Measurements from ENCODE around the gene TRAF5.

The TRAF5 gene

DNA sequence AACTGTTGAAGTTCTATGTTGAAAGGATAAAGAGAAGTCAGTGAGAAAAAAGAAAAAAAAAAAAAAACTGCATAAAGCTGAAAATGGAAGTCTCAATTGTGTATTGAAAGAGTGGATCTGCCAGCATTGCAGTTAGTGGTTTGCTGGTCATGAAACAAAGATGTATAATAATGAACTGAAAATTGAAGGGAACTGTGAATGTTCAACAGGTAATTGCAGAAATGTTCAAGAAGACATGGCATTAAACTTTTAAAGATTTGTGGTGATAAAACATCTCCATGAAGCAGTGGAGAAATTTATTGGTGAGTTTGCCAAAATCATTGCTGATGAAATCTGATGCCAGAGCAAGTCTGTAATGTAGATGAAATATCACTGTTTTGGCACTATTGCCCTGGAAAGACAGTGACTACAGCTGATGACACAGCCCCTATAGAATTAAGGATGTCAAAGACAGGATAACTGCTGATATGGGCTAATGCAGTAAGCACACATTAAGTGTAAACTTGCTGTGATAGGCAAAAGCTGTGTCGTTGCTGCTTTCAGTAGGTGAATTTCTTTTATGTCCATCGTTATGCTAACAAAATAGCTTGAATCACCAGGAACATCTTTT, 94.3 kb downstream of the TRAF5 start:
- H3K36me3 ChIP-seq (ENCODE audit: control insufficient read depth in 1 of 2, insufficient read depth in 2 of 2, low read depth in 1 of 2, low read length in 2 of 2), result no peaks in the 10 kb centered on the region
- 56% methylated on average over 1 of the region's 2 CpGs for WGBS
- H2BK15ac ChIP-seq (ENCODE audit: low read depth, poor library complexity, severe bottlenecking), result no peak overlapping the region
- H3K27me3 ChIP-seq (ENCODE audit: control insufficient read depth in 1 of 2, insufficient read depth in 1 of 2, low read length in 2 of 2), result no peaks in the 10 kb centered on the region
- H3K18ac ChIP-seq (ENCODE audit: low read depth in 1 of 2, low read length in 2 of 2), result no peak overlapping the region
- H3K4me1 ChIP-seq (ENCODE audit: control insufficient read depth, insufficient read depth, low read depth, low read length), result peaks cover 5% of the 10 kb centered on the region
- H3K4me3 ChIP-seq (ENCODE audit: insufficient read depth in 1 of 2, low read depth in 1 of 2, low read length in 2 of 2), result no peak overlapping the region
- H3K9ac ChIP-seq (ENCODE audit: low read length), result no peak overlapping the region
- no peak overlapping the region for H2BK120ac ChIP-seq (ENCODE audit: low read depth, low read length)
- H3K27ac ChIP-seq (ENCODE audit: low read length, poor library complexity, severe bottlenecking), result no peak overlapping the region
- H3K79me1 ChIP-seq (replicated peaks; ENCODE audit: low read length, poor library complexity, severe bottlenecking), result no peaks in the 10 kb centered on the region
- DNase-seq, result peak; percentile 3
- H4K8ac ChIP-seq (ENCODE audit: low read length), result no peak overlapping the region
- H4K91ac ChIP-seq (ENCODE audit: low read length), result no peak overlapping the region
- H2AFZ ChIP-seq (ENCODE audit: low read depth, low read length), result no peak overlapping the region
- no peak overlapping the region for H3K14ac ChIP-seq (ENCODE audit: low read length in 2 of 2)
- no peak overlapping the region for H2BK12ac ChIP-seq (ENCODE audit: low read length in 2 of 2)
- no peak overlapping the region for H3K4ac ChIP-seq (ENCODE audit: low read depth in 1 of 2, low read length in 2 of 2)
- no peaks in the 10 kb centered on the region for H3K9me3 ChIP-seq (ENCODE audit: control insufficient read depth, low read length)
- no peak overlapping the region for H2AK5ac ChIP-seq (ENCODE audit: low read length, severe bottlenecking)
- no peak overlapping the region for H3K4me2 ChIP-seq (ENCODE audit: low read length, poor library complexity, severe bottlenecking)
- no peak overlapping the region for H3K23ac ChIP-seq (ENCODE audit: low read length in 2 of 2)
- no peak overlapping the region for H2BK5ac ChIP-seq (ENCODE audit: low read depth, low read length, poor library complexity, severe bottlenecking)

GRCh38 chr1:211424018-211424417, 97.4 kb downstream of the TRAF5 start:
- Histone ChIP-seq H3K4ac (ENCODE audit: low read depth in 1 of 2, low read length in 2 of 2) (no peak overlapping the region), H2BK120ac (ENCODE audit: low read depth, low read length) (no peak overlapping the region), H4K91ac (ENCODE audit: low read length) (no peak overlapping the region), H3K36me3 (ENCODE audit: control insufficient read depth in 1 of 2, insufficient read depth in 2 of 2, low read depth in 1 of 2, low read length in 2 of 2) (no peaks in the 10 kb centered on the region), H2BK15ac (ENCODE audit: low read depth, poor library complexity, severe bottlenecking) (no peak overlapping the region), H2BK12ac (ENCODE audit: low read length in 2 of 2) (no peak overlapping the region), H3K27ac (ENCODE audit: low read length, poor library complexity, severe bottlenecking) (no peak overlapping the region), H3K9ac (ENCODE audit: low read length) (no peak overlapping the region), H2AK5ac (ENCODE audit: low read length, severe bottlenecking) (no peak overlapping the region), H3K18ac (ENCODE audit: low read depth in 1 of 2, low read length in 2 of 2) (no peak overlapping the region), H3K79me1 (replicated peaks; ENCODE audit: low read length, poor library complexity, severe bottlenecking) (no peaks in the 10 kb centered on the region), H2AFZ (ENCODE audit: low read depth, low read length) (no peak overlapping the region), H3K27me3 (ENCODE audit: control insufficient read depth in 1 of 2, insufficient read depth in 1 of 2, low read length in 2 of 2) (no peaks in the 10 kb centered on the region), H3K23ac (ENCODE audit: low read length in 2 of 2) (no peak overlapping the region), H2BK5ac (ENCODE audit: low read depth, low read length, poor library complexity, severe bottlenecking) (no peak overlapping the region), H3K4me1 (ENCODE audit: control insufficient read depth, insufficient read depth, low read depth, low read length) (peaks cover 1% of the 10 kb centered on the region), H3K4me3 (ENCODE audit: insufficient read depth in 1 of 2, low read depth in 1 of 2, low read length in 2 of 2) (no peak overlapping the region), H3K9me3 (ENCODE audit: control insufficient read depth, low read length) (no peaks in the 10 kb centered on the region), H3K14ac (ENCODE audit: low read length in 2 of 2) (no peak overlapping the region), H4K8ac (ENCODE audit: low read length) (no peak overlapping the region), H3K4me2 (ENCODE audit: low read length, poor library complexity, severe bottlenecking) (no peak overlapping the region)
- WGBS, result no CpG with 5 or more reads among the region's 1 CpG
- no peak for DNase-seq

All from mesenchymal stem cell (in vitro differentiated cells and primary cell).